ENCODE data around the gene PCCA. TPM values are rescaled to one million over a fixed set of nuclear protein-coding genes. Genes with fewer than 3 reads are reported as not detected.

PCCA gene
- total RNA-seq, 2 experiments from 2014 or later: 11.7 to 12.2 TPM

DNA sequence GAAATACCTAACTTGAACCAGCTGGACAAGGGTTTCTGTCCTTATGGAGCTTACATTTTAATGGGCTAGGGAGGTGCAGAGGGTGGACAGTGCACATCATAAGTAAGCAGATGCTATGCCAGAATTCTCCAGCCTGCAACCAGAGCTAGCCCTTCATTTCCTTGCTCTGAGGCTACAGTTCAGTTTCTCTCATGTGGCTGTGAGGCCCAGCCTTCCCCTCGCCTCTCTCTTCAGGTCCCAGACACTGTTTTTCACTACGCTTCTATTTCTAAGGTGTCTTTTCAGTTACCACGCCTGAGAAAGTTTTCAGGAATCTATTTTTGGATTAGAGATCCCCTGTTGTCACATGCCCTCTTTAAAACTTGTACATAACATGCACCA lies 141.9 kb downstream of the PCCA start:
- CTCF ChIA-PET: interaction anchor here (0.7 kb wide), 1 partner anchor 574 kb away, joined by 3 read pairs; no protein-coding TSS in a partner anchor
- no peaks in the 10 kb centered on the region for H3K9me3 Mint-ChIP-seq
- no peak overlapping the region for H3K4me3 Mint-ChIP-seq
- no peaks in the 10 kb centered on the region for H3K36me3 Mint-ChIP-seq (ENCODE audit: low read depth)
- POLR2A ChIA-PET: interaction anchor here (1.1 kb wide), 1 partner anchor 9 kb away, joined by 3 read pairs; no protein-coding TSS in a partner anchor
- DNase-seq: no peak
- H3K27me3 Mint-ChIP-seq: no peaks in the 10 kb centered on the region
- H3K27ac Mint-ChIP-seq: no peak overlapping the region
- peaks cover 8% of the 10 kb centered on the region for H3K4me1 Mint-ChIP-seq

DNA sequence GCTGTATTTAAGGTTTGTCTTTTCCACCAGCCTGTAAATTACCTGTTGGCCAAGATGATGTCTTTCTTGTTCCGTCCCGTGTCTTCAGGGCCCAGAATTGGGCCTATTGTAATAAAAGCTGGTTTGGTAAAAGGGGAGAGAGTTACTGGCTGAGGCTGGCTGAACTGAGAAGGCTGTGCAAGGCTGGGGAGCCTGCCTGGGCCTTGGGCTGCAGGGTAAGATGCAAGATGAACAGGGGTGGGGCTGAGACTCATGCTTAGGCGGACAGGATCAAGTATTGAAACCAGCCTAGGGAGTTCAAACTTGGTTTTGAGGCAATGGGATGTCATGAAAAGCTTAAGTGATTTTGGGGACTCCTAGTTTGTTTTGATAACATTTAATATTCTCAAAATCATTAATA lies 142.3 kb downstream of the PCCA start:
- ChIA-PET CTCF (interaction anchor here (1.2 kb wide), 1 partner anchor 575 kb away, joined by 3 read pairs; no protein-coding TSS in a partner anchor), POLR2A (interaction anchor here (1.1 kb wide), 1 partner anchor 9 kb away, joined by 3 read pairs; no protein-coding TSS in a partner anchor)
- Mint-ChIP-seq H3K36me3 (ENCODE audit: low read depth) (no peaks in the 10 kb centered on the region), H3K27ac (no peak overlapping the region), H3K27me3 (no peaks in the 10 kb centered on the region), H3K9me3 (no peaks in the 10 kb centered on the region), H3K4me1 (peaks cover 8% of the 10 kb centered on the region), H3K4me3 (no peak overlapping the region)
- DNase-seq: no peak

DNA sequence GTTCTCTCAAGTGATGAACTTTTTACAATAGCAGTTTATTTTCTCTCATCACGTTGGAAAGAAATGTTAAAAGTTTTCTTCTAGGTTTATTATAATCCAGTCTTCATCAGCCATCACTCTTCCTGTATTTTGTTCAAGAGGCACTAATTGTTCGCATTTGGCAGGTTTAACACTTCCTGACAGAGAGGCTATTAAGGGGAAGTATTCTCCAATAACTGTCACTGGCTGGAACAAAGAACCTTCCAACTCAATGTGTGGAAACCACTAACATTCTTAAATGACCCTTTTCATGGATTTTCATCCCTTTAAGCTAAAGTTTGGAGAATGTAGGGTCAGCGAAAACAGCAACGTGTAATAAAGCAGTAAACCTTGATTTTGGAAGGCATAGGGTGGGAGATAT lies 145.1 kb downstream of the PCCA start:
- no peak overlapping the region for H3K4me3 Mint-ChIP-seq
- peaks cover 8% of the 10 kb centered on the region for H3K4me1 Mint-ChIP-seq
- CTCF ChIA-PET: interaction anchor here (0.7 to 4.0 kb wide), 9 partner anchors 144 to 577 kb away, joined by 3 to 31 read pairs (median 4); no protein-coding TSS in a partner anchor
- POLR2A ChIA-PET: no interaction called here
- DNase-seq: no peak
- no peaks in the 10 kb centered on the region for H3K36me3 Mint-ChIP-seq (ENCODE audit: low read depth)
- no peaks in the 10 kb centered on the region for H3K9me3 Mint-ChIP-seq
- H3K27me3 Mint-ChIP-seq: no peaks in the 10 kb centered on the region
- H3K27ac Mint-ChIP-seq: no peak overlapping the region

DNA sequence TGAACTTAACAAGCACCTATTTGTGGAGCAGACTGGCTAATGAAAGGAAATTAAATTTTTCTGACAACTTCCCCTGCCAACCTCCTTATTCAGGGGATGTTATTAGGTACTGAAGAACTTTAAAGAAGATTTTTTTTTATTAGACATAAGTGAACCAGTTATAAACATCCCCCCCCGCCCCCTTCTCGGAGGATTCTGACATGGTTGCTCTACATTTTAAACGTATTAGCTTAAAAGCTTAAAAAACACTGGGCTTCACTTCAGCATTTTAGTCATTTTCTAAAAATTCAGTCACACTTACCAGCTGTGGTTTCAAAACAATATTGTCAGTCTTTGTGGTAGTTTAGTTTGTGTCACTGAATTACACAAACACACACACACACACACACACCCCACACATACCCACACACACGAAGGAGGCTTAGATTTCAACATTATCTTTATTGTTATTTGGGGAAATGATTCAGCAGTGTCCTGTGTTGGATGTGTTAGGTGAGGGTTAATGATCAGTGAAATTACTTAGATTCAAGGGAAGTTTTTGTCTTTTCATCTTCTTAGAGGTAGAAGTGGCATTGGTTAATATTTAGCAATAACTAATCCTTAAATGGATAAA lies 145.7 kb downstream of the PCCA start:
- ChIA-PET POLR2A (no interaction called here), CTCF (interaction anchor here (0.9 to 4.0 kb wide), 15 partner anchors 20 to 584 kb away, joined by 3 to 31 read pairs (median 4); no protein-coding TSS in a partner anchor)
- Mint-ChIP-seq H3K36me3 (ENCODE audit: low read depth) (no peaks in the 10 kb centered on the region), H3K27ac (no peak overlapping the region), H3K27me3 (no peaks in the 10 kb centered on the region), H3K4me1 (peaks cover 8% of the 10 kb centered on the region), H3K4me3 (no peak overlapping the region), H3K9me3 (no peaks in the 10 kb centered on the region)
- DNase-seq: no peak

DNA sequence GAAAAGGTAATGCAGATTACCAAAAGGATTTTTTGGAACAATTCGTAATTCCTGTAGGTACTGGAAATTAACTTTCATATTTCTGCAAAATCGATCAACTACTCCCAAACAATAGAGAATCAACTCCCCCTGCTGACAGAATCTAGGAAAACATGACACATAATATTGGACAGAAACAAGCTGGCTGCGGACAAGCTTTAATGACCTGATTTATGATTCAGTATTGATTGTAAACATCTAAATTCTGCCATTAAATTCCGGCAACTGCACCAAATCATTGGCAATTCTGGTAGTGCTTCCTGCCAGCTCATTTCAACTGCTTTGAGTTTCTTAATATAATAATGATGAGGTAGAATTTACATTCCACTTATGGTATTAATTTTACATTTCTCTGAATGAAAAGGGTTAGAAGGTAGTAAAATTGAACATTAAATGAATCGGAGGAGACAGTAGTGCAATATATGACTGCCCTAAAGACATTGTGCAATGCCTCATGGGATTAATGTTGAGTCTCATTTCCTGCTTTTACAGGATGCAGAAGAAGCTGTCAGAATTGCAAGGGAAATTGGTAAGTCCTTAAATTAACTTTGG lies 146.5 kb downstream of the PCCA start:
- peaks cover 8% of the 10 kb centered on the region for H3K4me1 Mint-ChIP-seq
- H3K36me3 Mint-ChIP-seq (ENCODE audit: low read depth): no peaks in the 10 kb centered on the region
- no peak overlapping the region for H3K27ac Mint-ChIP-seq
- POLR2A ChIA-PET: interaction anchor here (0.6 kb wide), 1 partner anchor 579 kb away, joined by 4 read pairs; no protein-coding TSS in a partner anchor
- DNase-seq: no peak
- H3K27me3 Mint-ChIP-seq: no peaks in the 10 kb centered on the region
- H3K9me3 Mint-ChIP-seq: no peaks in the 10 kb centered on the region
- CTCF ChIA-PET: interaction anchor here (0.5 to 4.0 kb wide), 20 partner anchors 10 to 689 kb away, joined by 3 to 31 read pairs (median 4); no protein-coding TSS in a partner anchor
- H3K4me3 Mint-ChIP-seq: no peak overlapping the region

DNA sequence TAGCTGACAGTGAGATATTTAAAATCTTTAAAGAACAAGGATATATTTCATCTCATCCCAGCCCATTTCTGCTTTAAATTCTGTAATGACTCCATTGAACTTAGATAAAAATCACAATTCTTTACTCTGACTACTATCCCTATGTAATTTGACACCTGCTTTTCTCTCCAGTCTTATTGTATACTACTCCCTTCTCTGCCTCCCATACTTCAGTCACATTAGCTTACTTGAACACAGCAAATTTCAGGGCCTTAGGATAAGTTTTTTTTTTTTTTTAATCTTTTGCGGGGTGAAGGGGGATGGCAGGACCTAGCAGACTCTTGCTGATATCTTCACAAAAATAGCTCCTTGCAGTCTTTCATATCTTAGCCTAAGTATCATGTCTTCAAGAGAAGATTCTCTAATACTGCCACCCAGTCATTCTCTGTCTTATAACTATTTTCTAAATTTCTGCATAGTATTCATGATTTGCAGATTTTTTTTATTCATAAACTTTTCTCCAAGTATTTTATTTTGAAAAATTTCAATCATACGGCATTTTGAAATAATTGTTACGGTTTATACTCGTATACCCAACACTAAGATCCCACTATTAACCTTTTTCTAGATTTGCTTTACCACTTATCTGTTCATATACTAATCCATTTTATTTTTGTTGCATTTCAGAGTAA lies 151.4 kb downstream of the PCCA start:
- no peaks in the 10 kb centered on the region for H3K9me3 Mint-ChIP-seq
- CTCF ChIA-PET: no interaction called here
- peaks cover 5% of the 10 kb centered on the region for H3K4me1 Mint-ChIP-seq
- no peaks in the 10 kb centered on the region for H3K36me3 Mint-ChIP-seq (ENCODE audit: low read depth)
- H3K27me3 Mint-ChIP-seq: no peaks in the 10 kb centered on the region
- POLR2A ChIA-PET: no interaction called here
- DNase-seq: no peak
- H3K4me3 Mint-ChIP-seq: no peak overlapping the region
- H3K27ac Mint-ChIP-seq: no peak overlapping the region

DNA sequence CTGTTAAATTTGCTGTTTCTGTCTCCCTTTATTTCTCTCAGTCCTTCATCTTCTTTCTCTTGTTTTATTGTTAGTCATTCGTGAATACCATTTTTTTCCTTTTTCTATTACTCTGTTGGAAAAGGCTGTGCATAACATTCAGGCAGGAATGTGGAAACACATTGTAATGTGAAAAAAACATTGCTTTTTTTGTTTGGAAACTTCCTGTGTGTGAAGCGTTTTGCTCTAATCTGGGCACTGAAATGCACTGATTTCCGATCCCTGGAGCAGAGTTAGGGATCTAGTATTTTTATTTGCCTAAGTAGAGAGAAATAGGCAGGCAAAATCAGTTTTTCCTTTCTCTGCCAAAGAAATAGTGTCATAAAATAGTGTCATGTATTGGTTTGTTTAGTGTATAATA lies 155.5 kb downstream of the PCCA start:
- Mint-ChIP-seq H3K4me3 (no peak overlapping the region), H3K9me3 (peaks cover 7% of the 10 kb centered on the region), H3K27me3 (no peaks in the 10 kb centered on the region), H3K36me3 (ENCODE audit: low read depth) (no peaks in the 10 kb centered on the region), H3K27ac (no peak overlapping the region), H3K4me1 (no peaks in the 10 kb centered on the region)
- ChIA-PET CTCF (no interaction called here), POLR2A (no interaction called here)
- DNase-seq: no peak

DNA sequence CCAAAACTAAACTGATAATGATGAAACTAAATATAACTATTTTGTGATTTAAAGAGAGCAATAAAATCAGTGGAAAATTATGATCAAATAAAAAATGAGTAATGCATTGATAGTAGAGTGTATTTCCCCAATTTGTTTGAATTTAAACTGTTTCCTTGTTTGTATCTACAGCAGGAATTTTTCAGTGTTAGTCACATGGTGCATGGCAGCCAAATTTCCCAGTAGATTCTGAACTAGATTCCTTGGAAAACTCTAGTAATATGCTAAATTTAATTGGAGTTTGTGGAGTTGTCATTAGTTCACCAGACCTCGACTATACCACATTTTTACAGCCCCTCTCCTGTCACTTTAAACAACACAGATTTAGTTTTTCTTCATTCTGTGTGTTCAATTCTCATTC lies 156.2 kb downstream of the PCCA start:
- CTCF ChIA-PET: interaction anchor here (1.2 kb wide), 1 partner anchor 10 kb away, joined by 5 read pairs; no protein-coding TSS in a partner anchor
- Mint-ChIP-seq H3K9me3 (peaks cover 7% of the 10 kb centered on the region), H3K27me3 (no peaks in the 10 kb centered on the region), H3K36me3 (ENCODE audit: low read depth) (no peaks in the 10 kb centered on the region), H3K27ac (no peak overlapping the region), H3K4me3 (no peak overlapping the region), H3K4me1 (no peaks in the 10 kb centered on the region)
- POLR2A ChIA-PET: no interaction called here
- no peak for DNase-seq

DNA sequence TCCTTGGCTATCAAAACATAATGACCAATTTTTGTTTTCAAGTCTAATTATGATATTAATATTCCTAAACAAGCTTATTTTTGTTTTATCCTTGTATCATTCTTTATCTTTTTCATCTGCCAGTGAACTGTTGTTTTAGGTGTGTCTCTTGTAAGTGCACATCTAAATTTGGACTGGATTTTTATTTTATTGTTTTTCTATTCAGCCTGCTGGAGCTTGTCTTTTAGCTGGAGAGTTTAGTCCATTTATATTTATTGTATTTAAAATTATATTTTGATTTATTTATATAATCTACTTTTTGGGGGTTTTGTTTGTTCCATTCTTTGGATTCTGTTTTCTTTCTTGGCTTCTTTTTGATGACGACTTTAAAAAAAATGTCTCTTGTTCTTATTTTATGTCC lies 159.0 kb downstream of the PCCA start:
- H3K36me3 Mint-ChIP-seq (ENCODE audit: low read depth): no peaks in the 10 kb centered on the region
- no peak overlapping the region for H3K27ac Mint-ChIP-seq
- no peaks in the 10 kb centered on the region for H3K27me3 Mint-ChIP-seq
- CTCF ChIA-PET: no interaction called here
- H3K4me1 Mint-ChIP-seq: no peaks in the 10 kb centered on the region
- no peak for DNase-seq
- POLR2A ChIA-PET: no interaction called here
- no peak overlapping the region for H3K4me3 Mint-ChIP-seq
- peaks cover 7% of the 10 kb centered on the region for H3K9me3 Mint-ChIP-seq

DNA sequence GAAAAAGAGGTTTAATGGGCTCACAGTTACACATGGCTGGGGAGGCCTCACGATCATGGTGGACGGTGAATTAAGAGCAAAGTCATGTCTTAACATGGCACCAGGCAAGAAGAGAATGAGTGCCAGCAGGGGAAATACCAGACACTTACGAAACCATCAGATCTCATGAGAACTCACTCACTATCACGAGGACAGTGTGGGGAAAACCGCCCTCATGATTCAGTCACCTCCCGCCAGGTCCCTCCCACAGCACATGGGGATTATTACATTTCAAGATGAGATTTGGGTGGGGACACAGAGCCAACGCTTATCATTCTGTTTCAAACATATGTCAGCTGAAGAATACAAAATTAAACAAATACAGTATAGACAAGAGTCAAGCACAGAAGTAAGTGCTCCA lies 165.1 kb downstream of the PCCA start:
- Mint-ChIP-seq H3K36me3 (ENCODE audit: low read depth) (no peaks in the 10 kb centered on the region), H3K9me3 (no peaks in the 10 kb centered on the region), H3K27ac (no peak overlapping the region), H3K4me3 (no peak overlapping the region), H3K4me1 (peaks cover 3% of the 10 kb centered on the region), H3K27me3 (no peaks in the 10 kb centered on the region)
- no peak for DNase-seq
- CTCF ChIA-PET: no interaction called here
- POLR2A ChIA-PET: no interaction called here

DNA sequence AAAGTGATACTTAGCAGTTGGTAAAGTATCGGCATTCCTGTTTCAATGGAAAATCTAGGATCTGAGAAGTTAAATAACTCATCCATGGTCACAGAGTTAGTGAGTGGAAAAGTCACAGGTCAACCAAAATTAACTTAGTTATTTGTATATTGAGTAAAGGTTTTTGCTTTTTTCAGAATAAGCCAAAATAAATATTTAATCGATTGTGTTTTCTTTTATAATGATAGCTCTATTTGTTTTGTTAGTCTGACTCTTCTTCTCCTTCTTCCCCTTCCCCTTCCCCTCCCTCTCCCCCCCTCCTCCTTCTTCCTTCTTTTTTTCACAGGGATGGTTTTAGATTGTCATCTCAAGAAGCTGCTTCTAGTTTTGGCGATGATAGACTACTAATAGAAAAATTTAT lies 173.5 kb downstream of the PCCA start:
- peaks cover 5% of the 10 kb centered on the region for H3K9me3 Mint-ChIP-seq
- H3K4me3 Mint-ChIP-seq: no peak overlapping the region
- ChIA-PET POLR2A (no interaction called here), CTCF (no interaction called here)
- no peak overlapping the region for H3K27ac Mint-ChIP-seq
- DNase-seq: no peak
- H3K4me1 Mint-ChIP-seq: no peaks in the 10 kb centered on the region
- no peaks in the 10 kb centered on the region for H3K27me3 Mint-ChIP-seq
- H3K36me3 Mint-ChIP-seq (ENCODE audit: low read depth): peaks cover 5% of the 10 kb centered on the region

DNA sequence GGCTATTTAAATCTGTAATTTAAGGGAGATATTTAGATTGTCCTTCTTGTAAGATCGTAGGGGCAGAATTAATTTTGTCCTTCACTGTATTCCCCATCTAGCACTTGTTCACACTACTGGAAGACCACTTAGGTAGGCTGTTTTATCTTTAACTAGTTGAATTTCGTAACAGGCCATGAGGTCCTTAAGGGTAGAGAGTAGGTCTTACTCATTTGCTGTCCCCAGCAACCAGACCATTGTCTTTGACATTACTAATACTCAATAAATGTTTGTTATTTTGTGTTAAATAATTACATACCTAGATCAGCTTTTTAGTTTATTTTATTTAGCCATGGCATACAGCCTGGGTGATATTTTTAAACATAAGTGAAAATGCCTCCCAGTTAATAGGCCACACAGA lies 177.1 kb downstream of the PCCA start:
- DNase-seq: no peak
- no peak overlapping the region for H3K27ac Mint-ChIP-seq
- H3K36me3 Mint-ChIP-seq (ENCODE audit: low read depth): peaks cover 5% of the 10 kb centered on the region
- no peaks in the 10 kb centered on the region for H3K27me3 Mint-ChIP-seq
- H3K4me1 Mint-ChIP-seq: no peaks in the 10 kb centered on the region
- POLR2A ChIA-PET: no interaction called here
- peaks cover 5% of the 10 kb centered on the region for H3K9me3 Mint-ChIP-seq
- CTCF ChIA-PET: no interaction called here
- no peak overlapping the region for H3K4me3 Mint-ChIP-seq

DNA sequence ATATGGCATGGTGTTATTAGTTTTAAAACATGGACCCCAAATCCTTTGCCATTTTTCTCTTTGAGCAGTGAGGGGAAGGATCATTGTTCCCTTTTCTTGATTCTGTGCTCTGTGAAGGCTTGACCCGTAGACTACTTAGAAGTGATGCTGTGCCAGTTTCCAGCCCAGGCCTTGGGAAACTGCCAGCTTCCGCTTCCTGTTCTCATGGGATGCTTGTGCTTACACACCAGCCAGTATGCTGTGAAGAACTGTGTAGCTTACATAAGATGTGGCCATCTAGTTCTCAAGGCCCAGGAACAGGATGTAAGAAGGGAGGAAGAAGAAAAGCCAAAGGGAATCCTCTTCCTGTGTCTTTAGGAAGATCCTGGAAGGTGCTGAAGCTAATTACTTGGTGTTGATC lies 180.9 kb downstream of the PCCA start:
- H3K4me3 Mint-ChIP-seq: no peak overlapping the region
- H3K4me1 Mint-ChIP-seq: no peaks in the 10 kb centered on the region
- no peaks in the 10 kb centered on the region for H3K9me3 Mint-ChIP-seq
- H3K36me3 Mint-ChIP-seq (ENCODE audit: low read depth): peaks cover 2% of the 10 kb centered on the region
- no peak for DNase-seq
- ChIA-PET POLR2A (no interaction called here), CTCF (no interaction called here)
- no peaks in the 10 kb centered on the region for H3K27me3 Mint-ChIP-seq
- H3K27ac Mint-ChIP-seq: no peak overlapping the region
